ENCODE results near the gene KCND3. TPM values are rescaled to one million over a fixed set of nuclear protein-coding genes. Genes with fewer than 3 reads are reported as not detected.

The KCND3 gene
- total and polyA plus RNA-seq, 2 donors from 2014 or later, result 1.2 to 12.6 TPM

DNA sequence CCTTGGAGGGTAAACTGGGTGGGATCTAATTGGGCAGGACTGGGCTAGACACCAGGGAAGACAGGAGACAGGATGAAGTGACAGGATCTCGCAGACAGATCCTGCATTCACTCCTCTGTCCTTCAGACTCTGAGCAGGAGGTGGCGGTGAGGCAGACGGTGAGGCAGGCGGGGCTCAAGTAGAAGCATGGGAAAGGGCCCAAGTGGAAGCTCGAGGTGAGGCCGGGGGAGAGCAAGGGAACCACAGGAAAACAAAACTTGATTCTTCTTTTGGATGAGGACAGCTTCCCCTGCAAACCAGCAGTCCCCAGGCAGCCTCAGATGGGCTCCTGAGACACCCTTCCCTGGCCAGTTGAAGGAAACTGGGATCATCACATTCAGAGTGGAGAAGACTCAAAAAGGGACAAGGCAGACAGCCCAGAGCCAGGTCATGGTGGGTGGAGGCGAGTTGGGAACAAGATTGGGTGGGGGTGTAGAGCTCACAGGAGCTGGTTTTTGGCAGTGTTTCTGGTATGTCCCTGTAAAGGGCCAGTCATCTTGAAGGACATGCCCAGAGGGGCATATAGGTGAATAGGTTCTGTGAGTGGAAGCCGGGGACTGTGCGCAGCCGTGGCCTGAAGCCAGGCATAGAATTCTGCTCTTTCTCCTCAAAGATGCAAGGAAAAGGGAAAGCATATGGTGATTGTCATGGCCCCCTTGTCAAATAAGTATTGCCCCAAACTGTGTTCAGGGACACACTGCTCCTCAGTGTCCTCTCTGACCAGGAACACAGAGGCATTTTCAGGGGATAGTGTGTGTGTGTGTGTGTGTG, 268.3 kb downstream of the KCND3 start:
- Histone ChIP-seq H3K9me3 (ENCODE audit: control insufficient read depth in 2 of 3, insufficient read depth in 1 of 3, low read length in 3 of 3) (no peaks in the 10 kb centered on the region), H3K27me3 (ENCODE audit: control insufficient read depth, insufficient read depth, low read length) (no peaks in the 10 kb centered on the region), H3K27ac (ENCODE audit: low read depth in 2 of 2, low read length in 2 of 2) (no peak overlapping the region), H3K4me1 (ENCODE audit: control insufficient read depth in 2 of 3, insufficient read depth in 2 of 3, low read depth in 1 of 3, low read length in 3 of 3) (no peaks in the 10 kb centered on the region), H3K36me3 (ENCODE audit: control insufficient read depth in 2 of 3, insufficient read depth in 3 of 3, low read length in 3 of 3) (no peaks in the 10 kb centered on the region), H3K9ac (ENCODE audit: low read length in 3 of 3) (no peak overlapping the region), H3K4me3 (ENCODE audit: low read length in 3 of 3) (no peak overlapping the region)
- no peak for TF ChIP-seq CTCF (IDR thresholded peaks at IDR 0.05; ENCODE audit: borderline replicate concordance, extremely low read depth, insufficient read depth)
- intact Hi-C loops (cut with DNase I), result no loop called here
- FAIRE-seq (no peak), DNase-seq (no peak)

Other genes starting within 250 kb of the KCND3 start
- gene DDX20, start 233.8 kb downstream of the KCND3 start, total RNA-seq, result 9.6 TPM
- gene DDX20, start 233.8 kb downstream of the KCND3 start, polyA plus RNA-seq (ENCODE audit: insufficient read depth, low read depth, low replicate concordance), result 5.5 TPM

All from kidney (tissue), 14 donors.